Measurements from ENCODE around the gene EML6. TPM values are rescaled to one million over a fixed set of nuclear protein-coding genes. Genes with fewer than 3 reads are reported as not detected.
"Not testable (repeated sequence)": the region's sequence is repeated elsewhere in the genome, so short reads cannot be mapped to it uniquely, and the experiment has no call there.

EML6 gene
- total and polyA plus RNA-seq, 5 experiments from 2014 or later, result 0.03 to 3.3 (median 1.4) TPM; not detected in 2

- Mint-ChIP-seq H3K4me3 (peak overlapping the region in 6 of 10 donors; percentile 1 to 31 (median 4)), H3K4me1 (peaks cover 9 to 15% (median 14%) of the 10 kb centered on the region in 4 donors), H3K36me3 (peaks cover 0 to 5% (median 0%) of the 10 kb centered on the region in 3 donors), H3K27ac (peak overlapping the region in 8 of 10 donors; percentile 0 to 46 (median 16)), H3K9me3 (peaks cover 0 to 4% (median 0%) of the 10 kb centered on the region in 9 donors), H3K27me3 (no peaks in the 10 kb centered on the region)
- DNase-seq, result no peak
- peak; percentile 47 to 49 for ATAC-seq
- POLR2A ChIA-PET, result no interaction called here
Measured at GRCh38 chr2:54866868-54867267, 143.4 kb downstream of the EML6 start.

GRCh38 chr2:54867457-54867856, 144.0 kb downstream of the EML6 start:
- Mint-ChIP-seq H3K36me3 (peaks cover 0 to 1% (median 0%) of the 10 kb centered on the region in 3 donors), H3K4me3 (peak overlapping the region in 3 of 10 donors; percentile 4 to 31 (median 30)), H3K27ac (peak overlapping the region in 7 of 10 donors; percentile 5 to 61 (median 11)), H3K4me1 (peaks cover 9 to 15% (median 14%) of the 10 kb centered on the region in 4 donors), H3K27me3 (no peaks in the 10 kb centered on the region), H3K9me3 (peaks cover 0 to 1% (median 0%) of the 10 kb centered on the region in 9 donors)
- peak in 1 of 10 donors; percentile 4 for DNase-seq
- ATAC-seq, result peak; percentile 56 to 84
- POLR2A ChIA-PET, result no interaction called here

DNA sequence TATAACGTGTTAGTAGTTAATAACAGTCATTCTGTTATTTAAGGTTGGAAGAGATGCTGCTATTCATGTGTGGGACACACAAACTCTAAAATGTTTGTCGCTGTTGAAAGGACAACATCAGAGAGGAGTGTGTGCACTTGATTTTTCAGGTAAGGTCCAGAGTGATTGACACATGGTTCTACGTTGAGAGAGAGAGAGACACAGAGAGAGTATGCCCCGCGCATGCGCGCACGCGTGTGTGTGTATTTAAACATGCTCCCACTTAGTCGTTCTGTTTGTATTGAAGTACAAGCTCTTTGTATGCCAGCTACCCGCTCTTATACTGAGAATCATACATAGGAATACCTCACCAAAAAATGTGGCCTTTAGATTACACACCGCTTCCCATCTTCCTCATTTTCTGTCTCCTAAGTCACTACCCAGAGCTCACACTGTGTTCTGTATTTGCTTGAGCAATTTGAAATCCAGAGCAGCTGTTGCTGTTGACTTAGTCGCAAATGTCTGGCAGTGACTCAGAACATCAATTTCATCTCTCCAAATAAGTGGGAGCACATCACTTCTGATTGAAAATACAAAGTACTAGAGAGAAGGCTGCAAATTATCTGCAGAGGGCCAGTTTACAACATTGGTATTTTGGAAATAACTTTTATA, 148.1 kb downstream of the EML6 start:
- Mint-ChIP-seq H3K9me3 (no peaks in the 10 kb centered on the region), H3K4me3 (no peak overlapping the region), H3K4me1 (peaks cover 9 to 14% (median 13%) of the 10 kb centered on the region in 4 donors), H3K36me3 (no peaks in the 10 kb centered on the region), H3K27me3 (no peaks in the 10 kb centered on the region), H3K27ac (no peak overlapping the region)
- DNase-seq, result no peak
- POLR2A ChIA-PET, result no interaction called here
- no peak for ATAC-seq

DNA sequence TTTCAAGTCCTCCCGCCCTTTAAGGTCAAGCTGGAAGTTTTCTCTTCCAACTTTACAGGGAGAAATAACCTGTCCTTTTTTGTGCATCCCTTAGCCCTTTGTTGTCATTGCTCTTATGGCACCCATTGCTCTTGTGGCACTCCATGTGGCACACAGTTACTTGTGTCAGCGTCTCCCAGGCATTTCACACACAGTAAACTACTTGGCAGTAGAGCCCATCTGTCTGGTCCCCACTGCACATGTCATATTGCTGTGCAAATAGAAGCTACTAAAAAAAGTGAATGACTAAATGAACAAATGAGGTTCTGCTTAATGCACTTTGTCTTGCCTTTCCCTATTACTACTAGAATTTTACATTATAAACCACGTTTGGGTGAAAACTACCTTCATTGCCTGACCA, 149.3 kb downstream of the EML6 start:
- DNase-seq (no peak), ATAC-seq (no peak)
- peaks cover 0 to 2% (median 1%) of the 10 kb centered on the region in 4 donors for H3K4me1 Mint-ChIP-seq
- no peaks in the 10 kb centered on the region for H3K27me3 Mint-ChIP-seq
- no peaks in the 10 kb centered on the region for H3K9me3 Mint-ChIP-seq
- no peaks in the 10 kb centered on the region for H3K36me3 Mint-ChIP-seq
- no peak overlapping the region for H3K27ac Mint-ChIP-seq
- no peak overlapping the region for H3K4me3 Mint-ChIP-seq
- POLR2A ChIA-PET, result no interaction called here

DNA sequence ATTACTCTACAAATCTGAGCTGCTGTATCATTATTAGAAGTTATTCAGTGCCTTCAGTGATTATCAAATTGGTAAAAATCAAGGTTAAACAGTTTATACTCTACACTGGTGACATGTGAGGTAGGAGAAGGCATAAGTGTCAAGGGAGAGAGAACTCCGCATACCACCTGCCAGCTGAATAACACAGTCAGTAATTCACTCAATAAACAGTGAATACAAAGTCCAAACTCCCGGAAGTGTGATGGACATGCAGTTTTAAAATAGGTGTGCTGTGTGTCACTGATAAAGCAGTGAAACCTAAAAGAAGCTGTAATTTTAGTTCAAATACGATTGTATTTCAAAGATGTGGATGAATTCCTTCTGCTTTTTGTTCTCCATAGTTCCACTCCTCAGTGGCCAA, 149.8 kb downstream of the EML6 start:
- H3K27ac Mint-ChIP-seq, ATAC-seq, H3K9me3 Mint-ChIP-seq, DNase-seq, H3K27me3 Mint-ChIP-seq, H3K36me3 Mint-ChIP-seq, POLR2A ChIA-PET, H3K4me1 Mint-ChIP-seq, H3K4me3 Mint-ChIP-seq: not testable (repeated sequence)

- Mint-ChIP-seq H3K9me3 (no peaks in the 10 kb centered on the region), H3K4me1 (no peaks in the 10 kb centered on the region), H3K36me3 (no peaks in the 10 kb centered on the region), H3K27me3 (peaks cover 0 to 4% (median 2%) of the 10 kb centered on the region in 5 donors), H3K27ac (no peak overlapping the region), H3K4me3 (no peak overlapping the region)
- no peak for DNase-seq
- POLR2A ChIA-PET, result no interaction called here
- no peak for ATAC-seq
Measured at GRCh38 chr2:54876764-54877163, 153.3 kb downstream of the EML6 start.

GRCh38 chr2:54878182-54878581, 154.7 kb downstream of the EML6 start:
- POLR2A ChIA-PET, result no interaction called here
- Mint-ChIP-seq H3K4me1 (no peaks in the 10 kb centered on the region), H3K4me3 (no peak overlapping the region), H3K27me3 (peaks cover 0 to 4% (median 2%) of the 10 kb centered on the region in 5 donors), H3K27ac (no peak overlapping the region), H3K9me3 (no peaks in the 10 kb centered on the region), H3K36me3 (no peaks in the 10 kb centered on the region)
- DNase-seq (no peak), ATAC-seq (no peak)

GRCh38 chr2:54879032-54879431, 155.6 kb downstream of the EML6 start:
- Mint-ChIP-seq H3K27ac (no peak overlapping the region), H3K36me3 (no peaks in the 10 kb centered on the region), H3K27me3 (peaks cover 0 to 4% (median 2%) of the 10 kb centered on the region in 5 donors), H3K4me3 (no peak overlapping the region), H3K9me3 (no peaks in the 10 kb centered on the region), H3K4me1 (no peaks in the 10 kb centered on the region)
- DNase-seq (no peak), ATAC-seq (no peak)
- POLR2A ChIA-PET, result no interaction called here

DNA sequence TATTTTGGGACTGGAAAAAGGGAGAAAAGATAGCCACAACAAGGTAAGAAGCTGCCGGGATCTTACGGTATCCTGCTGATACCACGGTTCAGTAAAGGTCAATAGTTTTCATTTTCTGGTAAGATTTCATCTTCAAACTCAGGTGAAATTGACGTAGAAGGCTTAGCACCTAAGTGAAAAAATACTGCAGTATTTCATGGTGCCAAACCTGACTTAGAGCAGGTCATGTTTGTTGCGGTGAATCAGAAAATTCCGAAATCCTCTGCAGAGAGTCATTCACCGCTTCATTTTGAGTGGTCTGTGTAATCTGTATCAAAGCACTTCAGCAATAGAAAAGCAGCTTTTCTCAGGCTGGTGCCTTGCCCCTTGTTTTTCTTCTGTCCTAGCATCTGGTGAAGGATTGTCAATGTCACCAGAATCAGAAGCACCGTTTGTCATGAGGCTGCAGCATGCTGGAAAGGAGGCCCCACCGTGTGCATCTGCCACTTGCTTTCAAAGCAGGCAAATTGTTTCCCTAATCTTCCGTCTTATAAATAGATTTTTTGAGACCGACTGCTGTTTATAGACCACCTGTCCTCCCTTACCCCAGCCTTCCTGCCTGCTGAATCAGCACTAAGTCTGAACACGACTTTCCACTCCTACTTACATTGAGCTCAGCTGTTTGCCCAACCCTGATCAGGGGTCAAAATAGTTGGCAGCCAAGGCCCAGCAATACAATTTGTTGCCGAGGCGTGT, 156.3 kb downstream of the EML6 start:
- no peaks in the 10 kb centered on the region for H3K36me3 Mint-ChIP-seq
- POLR2A ChIA-PET, result no interaction called here
- no peaks in the 10 kb centered on the region for H3K9me3 Mint-ChIP-seq
- H3K27ac Mint-ChIP-seq, result no peak overlapping the region
- no peak for ATAC-seq
- no peak overlapping the region for H3K4me3 Mint-ChIP-seq
- no peak for DNase-seq
- peaks cover 0 to 4% (median 3%) of the 10 kb centered on the region in 5 donors for H3K27me3 Mint-ChIP-seq
- H3K4me1 Mint-ChIP-seq, result no peaks in the 10 kb centered on the region

- peaks cover 0 to 4% (median 3%) of the 10 kb centered on the region in 5 donors for H3K27me3 Mint-ChIP-seq
- no peaks in the 10 kb centered on the region for H3K36me3 Mint-ChIP-seq
- POLR2A ChIA-PET, result no interaction called here
- no peaks in the 10 kb centered on the region for H3K4me1 Mint-ChIP-seq
- no peaks in the 10 kb centered on the region for H3K9me3 Mint-ChIP-seq
- H3K4me3 Mint-ChIP-seq, result no peak overlapping the region
- no peak overlapping the region for H3K27ac Mint-ChIP-seq
- ATAC-seq, result no peak
- DNase-seq, result no peak
Measured at GRCh38 chr2:54880428-54880827, 157.0 kb downstream of the EML6 start.

GRCh38 chr2:54881759-54882158, 158.3 kb downstream of the EML6 start:
- H3K4me3 Mint-ChIP-seq, result no peak overlapping the region
- ATAC-seq, result peak; percentile 46 to 77
- no peaks in the 10 kb centered on the region for H3K4me1 Mint-ChIP-seq
- peak overlapping the region in 1 of 10 donors; percentile 48 for H3K27ac Mint-ChIP-seq
- H3K27me3 Mint-ChIP-seq, result peaks cover 0 to 4% (median 3%) of the 10 kb centered on the region in 5 donors
- DNase-seq, result peak in 2 of 10 donors; percentile 11 to 37
- H3K9me3 Mint-ChIP-seq, result no peaks in the 10 kb centered on the region
- POLR2A ChIA-PET, result interaction anchor here (0.7 kb wide), 1 partner anchor 19 kb away, joined by 3 read pairs; no protein-coding TSS in a partner anchor
- H3K36me3 Mint-ChIP-seq, result no peaks in the 10 kb centered on the region

DNA sequence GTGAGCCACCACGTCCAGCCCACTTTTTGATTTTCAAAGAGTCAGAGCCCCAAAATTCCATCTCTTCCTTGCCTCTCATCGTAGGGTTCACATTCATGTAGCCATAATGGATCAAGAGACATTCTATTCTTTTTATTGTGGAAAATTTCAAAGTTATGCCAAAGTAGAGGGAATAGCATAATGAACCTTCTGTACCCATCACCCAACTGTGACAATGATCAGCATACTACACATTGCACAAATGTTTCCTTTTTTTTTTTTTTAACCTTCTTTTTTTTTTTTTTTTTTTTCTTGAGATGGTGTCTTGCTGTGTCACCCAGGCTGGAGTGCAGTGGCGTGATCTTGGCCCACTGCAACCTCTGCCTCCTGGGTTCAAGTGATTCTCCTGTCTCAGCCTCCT, 162.4 kb downstream of the EML6 start:
- Mint-ChIP-seq H3K4me3 (no peak overlapping the region), H3K4me1 (no peaks in the 10 kb centered on the region), H3K9me3 (no peaks in the 10 kb centered on the region), H3K27me3 (peaks cover 0 to 14% (median 8%) of the 10 kb centered on the region in 5 donors), H3K27ac (no peak overlapping the region), H3K36me3 (no peaks in the 10 kb centered on the region)
- ATAC-seq (no peak), DNase-seq (no peak)
- POLR2A ChIA-PET, result no interaction called here

DNA sequence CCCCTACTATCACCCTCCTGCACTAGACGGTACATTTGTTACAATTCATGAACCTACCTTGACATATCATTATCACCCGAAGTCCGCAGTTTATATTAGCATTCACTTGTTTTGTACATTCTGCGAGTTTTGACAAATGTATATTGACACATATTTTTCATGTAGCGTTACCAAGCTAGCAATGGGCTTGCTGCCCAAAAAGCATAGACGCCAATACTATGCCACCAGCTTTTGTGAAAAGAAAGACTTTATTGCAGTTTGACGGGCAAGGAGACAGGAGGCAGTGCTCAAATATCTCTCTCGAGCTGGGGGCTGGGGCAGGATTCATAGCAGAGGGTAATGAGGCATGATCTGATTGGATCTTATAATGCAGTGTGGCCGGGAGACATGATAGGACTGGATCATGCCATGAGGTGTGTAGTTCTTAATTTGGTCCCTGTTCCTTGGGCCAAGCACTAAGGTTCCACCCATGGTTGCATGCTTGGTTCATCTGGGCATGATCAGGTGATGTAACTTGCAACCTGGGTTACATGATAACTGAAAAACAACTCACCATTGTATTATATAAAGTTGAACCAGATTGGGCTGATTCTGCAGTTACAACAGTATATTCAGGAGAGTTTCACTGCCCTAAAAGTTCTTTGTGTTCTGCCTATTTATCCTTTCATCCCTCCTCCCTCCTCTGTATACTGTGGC, 164.5 kb downstream of the EML6 start:
- no peak for DNase-seq
- Mint-ChIP-seq H3K4me3 (no peak overlapping the region), H3K36me3 (no peaks in the 10 kb centered on the region), H3K27me3 (peaks cover 0 to 14% (median 8%) of the 10 kb centered on the region in 5 donors), H3K9me3 (no peaks in the 10 kb centered on the region), H3K4me1 (no peaks in the 10 kb centered on the region), H3K27ac (no peak overlapping the region)
- ATAC-seq, result no peak
- POLR2A ChIA-PET, result no interaction called here
